ENCODE results near the gene FANK1.

The FANK1 gene

DNA sequence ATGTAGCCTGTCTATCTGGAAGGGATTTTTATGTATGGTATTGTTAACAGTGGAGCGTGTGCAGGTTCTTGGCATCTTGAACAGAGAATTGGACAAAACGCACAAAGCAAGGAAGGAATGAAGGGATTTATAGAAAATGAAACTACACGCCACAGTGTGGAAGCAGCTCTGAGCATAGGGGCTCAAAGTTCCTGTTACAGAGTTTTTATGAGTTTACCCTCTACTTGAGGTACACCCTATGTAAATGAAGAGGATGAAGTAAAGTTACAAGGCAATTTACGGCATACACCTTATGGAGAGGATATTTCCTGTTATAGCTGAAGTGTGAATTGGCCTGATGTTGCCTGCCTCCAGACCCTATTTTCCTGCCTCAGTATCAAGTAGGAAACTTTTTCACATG lies 33.3 kb downstream of the FANK1 start:
- H3K4me3 ChIP-seq (ENCODE audit: low read length), result no peak overlapping the region
- TF ChIP-seq CTCF (IDR thresholded peaks at IDR 0.05; ENCODE audit: insufficient read depth, low read depth, low read length, missing control alignments), result no peak
- no peak for DNase-seq (ENCODE audit: low read depth)

GRCh38 chr10:125933693-125934092 lies 37.3 kb downstream of the FANK1 start:
- H3K4me3 ChIP-seq (ENCODE audit: low read length), result no peak overlapping the region
- DNase-seq (ENCODE audit: low read depth), result no peak
- TF ChIP-seq CTCF (IDR thresholded peaks at IDR 0.05; ENCODE audit: insufficient read depth, low read depth, low read length, missing control alignments), result no peak

- no peak overlapping the region for H3K4me3 ChIP-seq (ENCODE audit: low read length)
- no peak for DNase-seq (ENCODE audit: low read depth)
- no peak for TF ChIP-seq CTCF (IDR thresholded peaks at IDR 0.05; ENCODE audit: insufficient read depth, low read depth, low read length, missing control alignments)
Observed at GRCh38 chr10:125936331-125936730, 40.0 kb downstream of the FANK1 start.

DNA sequence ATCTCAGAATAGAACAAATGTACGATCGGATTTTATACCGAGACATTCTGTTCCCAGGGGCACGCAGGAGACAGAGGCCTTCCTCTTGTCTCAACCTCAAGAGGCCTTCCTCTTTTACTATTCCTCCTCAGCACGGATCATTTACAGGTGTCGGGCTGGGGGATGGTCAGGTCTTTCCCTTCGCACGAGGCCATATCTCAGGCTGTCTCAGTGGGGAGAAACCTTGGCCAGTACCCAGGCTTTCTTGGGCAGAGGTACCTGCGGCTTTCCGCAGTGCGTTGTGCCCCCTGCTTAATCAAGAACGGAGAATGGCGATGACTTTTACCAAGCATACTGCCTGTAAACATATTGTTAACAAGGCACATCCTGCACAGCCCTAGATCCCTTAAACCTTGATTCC lies 44.2 kb downstream of the FANK1 start:
- H3K4me3 ChIP-seq (ENCODE audit: low read length), result no peak overlapping the region

DNA sequence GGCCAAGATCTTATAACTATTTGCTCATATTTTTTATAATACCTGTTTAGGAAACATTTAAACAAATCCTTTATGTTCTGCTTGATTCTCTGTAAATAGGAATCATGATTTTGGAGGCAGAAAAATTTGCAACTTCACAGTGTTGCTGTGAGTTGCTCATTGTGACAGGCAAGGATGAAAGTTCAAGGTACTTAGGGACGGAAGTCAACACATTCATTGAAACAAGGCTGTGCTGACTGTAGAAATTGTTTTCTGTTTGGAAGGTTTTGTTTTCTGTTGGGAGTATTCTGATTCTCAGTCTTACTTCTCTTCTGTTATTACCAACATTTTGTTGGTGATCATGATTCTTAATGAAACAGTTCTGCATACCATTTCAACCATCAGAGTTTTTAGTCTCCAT lies 54.9 kb downstream of the FANK1 start:
- no peak overlapping the region for H3K4me3 ChIP-seq (ENCODE audit: low read length)
- DNase-seq (ENCODE audit: low read depth), result no peak
- no peak for TF ChIP-seq CTCF (IDR thresholded peaks at IDR 0.05; ENCODE audit: insufficient read depth, low read depth, low read length, missing control alignments)

More for the DNA sequence above, 44.2 kb downstream of the FANK1 start:
- DNase-seq (ENCODE audit: low read depth), result no peak
- TF ChIP-seq CTCF (IDR thresholded peaks at IDR 0.05; ENCODE audit: insufficient read depth, low read depth, low read length, missing control alignments), result no peak

- no peak for TF ChIP-seq CTCF (IDR thresholded peaks at IDR 0.05; ENCODE audit: insufficient read depth, low read depth, low read length, missing control alignments)
- no peak for DNase-seq (ENCODE audit: low read depth)
Observed at GRCh38 chr10:125953778-125954385, 57.5 kb downstream of the FANK1 start.

DNA sequence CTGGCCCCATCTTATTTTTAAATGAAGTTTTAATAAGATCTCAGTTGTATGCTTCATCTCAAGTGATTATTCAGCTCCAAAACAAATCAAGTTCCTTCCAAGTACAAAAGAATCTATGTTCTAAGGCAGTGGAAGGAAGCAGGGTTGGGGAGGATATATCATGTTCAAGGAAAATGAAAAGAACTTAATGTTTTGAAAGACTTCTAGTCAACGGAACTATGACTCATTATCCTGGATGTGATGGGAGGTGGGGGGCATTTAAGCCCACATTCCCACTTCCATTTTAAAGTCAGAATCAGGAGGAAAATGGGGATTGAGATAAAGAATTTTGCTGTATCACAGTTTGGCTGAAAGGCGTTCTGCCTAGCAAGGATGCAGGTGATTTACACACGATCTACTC lies 59.4 kb downstream of the FANK1 start:
- DNase-seq (ENCODE audit: low read depth), result no peak
- no peak overlapping the region for H3K4me3 ChIP-seq (ENCODE audit: low read length)
- TF ChIP-seq CTCF (IDR thresholded peaks at IDR 0.05; ENCODE audit: insufficient read depth, low read depth, low read length, missing control alignments), result no peak

More at GRCh38 chr10:125953778-125954385, 57.5 kb downstream of the FANK1 start:
- no peak overlapping the region for H3K4me3 ChIP-seq (ENCODE audit: low read length)

Data from epithelial cell of esophagus (primary cell).